Thymus (tissue), 14 donors: ENCODE results near the gene PTPRA. TPM values are rescaled to one million over a fixed set of nuclear protein-coding genes. Genes with fewer than 3 reads are reported as not detected.
"Not testable (repeated sequence)": the region's sequence is repeated elsewhere in the genome, so short reads cannot be mapped to it uniquely, and the experiment has no call there.

Experiments
- DNase-seq, 9 donors: peaks; one replicate each; pipeline ENCODE4 v3.0.0-alpha.2; 2013; ENCODE audit warnings: low spot score in 9 of 9, low read depth in 6 of 9, missing footprints in 1 of 9
- H3K27ac ChIP-seq, 2 donors: one replicate each; pipeline ENCODE4 v1.5.1; 2013; ENCODE audit warnings: control low read depth in 1 of 2, low read depth in 1 of 2, low read length in 1 of 2, mild to moderate bottlenecking in 1 of 2, moderate library complexity in 1 of 2
- H3K27me3 ChIP-seq, 2 donors: one replicate each; pipeline ENCODE4 v1.5.1; 2013; ENCODE audit warnings: low read length in 1 of 2; ENCODE audit not compliant: control insufficient read depth in 2 of 2, insufficient read depth in 1 of 2
- H3K36me3 ChIP-seq, 2 donors: one replicate each; pipeline ENCODE4 v1.5.1; 2013; ENCODE audit warnings: low read length in 1 of 2, mild to moderate bottlenecking in 1 of 2, moderate library complexity in 1 of 2; ENCODE audit not compliant: control insufficient read depth in 2 of 2, insufficient read depth in 2 of 2
- H3K4me1 ChIP-seq, 2 donors: one replicate each; pipeline ENCODE4 v1.5.1; 2013; ENCODE audit warnings: low read length in 2 of 2; ENCODE audit not compliant: control insufficient read depth in 2 of 2, insufficient read depth in 2 of 2
- H3K4me3 ChIP-seq, 2 donors: one replicate each; pipeline ENCODE4 v1.5.1; 2013; ENCODE audit warnings: low read length in 2 of 2, control low read depth in 1 of 2, mild to moderate bottlenecking in 1 of 2
- H3K9me3 ChIP-seq, 2 donors: one replicate each; pipeline ENCODE4 v1.5.1; 2013; ENCODE audit warnings: low read length in 1 of 2, mild to moderate bottlenecking in 1 of 2; ENCODE audit not compliant: control insufficient read depth in 2 of 2, insufficient read depth in 1 of 2
- WGBS: extraction: QIAGEN DNeasy Blood & Tissue Kit; methylation state at CpG from one replicate; pipeline ENCODE4 v1.1.7; 2013; 5-methylcytosine and 5-hydroxymethylcytosine counted together
- long read RNA-seq, 10 donors: transcript quantifications; one replicate each; lab custom pipeline, GENCODE V29; 2026
- polyA plus RNA-seq: library from polyadenylated mRNA; stranded (reverse); fragments of 200-250 nt; gene quantifications from one replicate; pipeline ENCODE4 v1.2.3, GENCODE V29; 2013
- total RNA-seq: library from RNA; stranded (reverse); fragments of 120-200 nt; gene quantifications from one replicate; pipeline ENCODE4 v1.2.4, GENCODE V29; 2013
- donor health status: healthy.

The PTPRA gene
- 55.0 TPM for total RNA-seq
- 35.5 TPM for polyA plus RNA-seq
- long read RNA-seq, donor 1: 0 reads
- long read RNA-seq, donor 2, transcript PTPRA-201 (23 exons, 3,725 nt): major isoform, 10 of 11 reads
- long read RNA-seq, donor 2, partial matches to known transcripts: 0 of 11 reads
- long read RNA-seq, donor 2, other reads (novel, unspliced or antisense): 0 of 11 reads
- long read RNA-seq, donor 3, partial matches to known transcripts: 0 of 5 reads
- long read RNA-seq, donor 3, other reads (novel, unspliced or antisense): 0 of 5 reads
- long read RNA-seq, donor 4, partial matches to known transcripts: 6 of 6 reads
- long read RNA-seq, donor 4, other reads (novel, unspliced or antisense): 0 of 6 reads
- long read RNA-seq, donor 5, transcript PTPRA-201 (23 exons, 3,725 nt): major isoform, 6 of 27 reads
- long read RNA-seq, donor 5, partial matches to known transcripts: 20 of 27 reads
- long read RNA-seq, donor 5, other reads (novel, unspliced or antisense): 0 of 27 reads
- long read RNA-seq, donor 6, partial matches to known transcripts: 0 of 4 reads
- long read RNA-seq, donor 6, other reads (novel, unspliced or antisense): 0 of 4 reads
- long read RNA-seq, donor 7, partial matches to known transcripts: 6 of 11 reads
- long read RNA-seq, donor 7, other reads (novel, unspliced or antisense): 0 of 11 reads
- long read RNA-seq, donor 8: 0 reads
- long read RNA-seq, donor 9, partial matches to known transcripts: 0 of 1 reads
- long read RNA-seq, donor 9, other reads (novel, unspliced or antisense): 0 of 1 reads
- long read RNA-seq, donor 10, partial matches to known transcripts: 7 of 10 reads
- long read RNA-seq, donor 10, other reads (novel, unspliced or antisense): 0 of 10 reads

- Histone ChIP-seq H3K27ac (peak within 1 kb of the TSS; percentile 85 to 96), H3K9me3 (no peaks in the 10 kb centered on the region), H3K36me3 (peaks cover 0 to 4% of the 10 kb centered on the region in 2 donors), H3K4me1 (peaks cover 13 to 34% of the 10 kb centered on the region in 2 donors), H3K4me3 (peak within 1 kb of the TSS; percentile 93 to 100), H3K27me3 (peaks cover 8 to 26% of the 10 kb centered on the region in 2 donors)
- under 1% methylated on average over 83 of the region's 83 CpGs for WGBS
- peak; percentile 70 to 95 (median 87) for DNase-seq
Observed at GRCh38 chr20:2873010-2873746, at the start of gene PTPRA. TSS of gene PTPRA (plus strand) at chr20:2873481. CDS start at chr20:2964278, 90,797 bp downstream.

- Histone ChIP-seq H3K36me3 (no peaks in the 10 kb centered on the region), H3K27ac (no peak overlapping the region), H3K9me3 (no peaks in the 10 kb centered on the region), H3K4me1 (peaks cover 15 to 19% of the 10 kb centered on the region in 2 donors), H3K4me3 (peak overlapping the region in 1 of 2 donors; percentile 14), H3K27me3 (peaks cover 10 to 33% of the 10 kb centered on the region in 2 donors)
- 18% methylated on average over 2 of the region's 2 CpGs for WGBS
- DNase-seq: peak in 4 of 9 donors; percentile 40 to 77 (median 46)
Observed at GRCh38 chr20:2825761-2826160, 47.5 kb upstream of the PTPRA start.

GRCh38 chr20:2826655-2827054, 46.6 kb upstream of the PTPRA start:
- no peaks in the 10 kb centered on the region for H3K36me3 ChIP-seq
- H3K9me3 ChIP-seq: no peaks in the 10 kb centered on the region
- peaks cover 5 to 24% of the 10 kb centered on the region in 2 donors for H3K27me3 ChIP-seq
- H3K27ac ChIP-seq: no peak overlapping the region
- no peak overlapping the region for H3K4me3 ChIP-seq
- WGBS: 97% methylated on average over 4 of the region's 4 CpGs
- peaks cover 10% of the 10 kb centered on the region in 2 donors for H3K4me1 ChIP-seq
- DNase-seq: no peak

- Histone ChIP-seq H3K4me3 (no peak overlapping the region), H3K27me3 (peaks cover 5 to 20% of the 10 kb centered on the region in 2 donors), H3K36me3 (no peaks in the 10 kb centered on the region), H3K27ac (no peak overlapping the region), H3K9me3 (no peaks in the 10 kb centered on the region), H3K4me1 (peaks cover 3 to 8% of the 10 kb centered on the region in 2 donors)
- 80% methylated on average over 6 of the region's 6 CpGs for WGBS
- no peak for DNase-seq
Observed at GRCh38 chr20:2829376-2829775, 43.9 kb upstream of the PTPRA start.

- H3K27ac ChIP-seq, DNase-seq, H3K36me3 ChIP-seq, H3K9me3 ChIP-seq, H3K4me3 ChIP-seq, H3K4me1 ChIP-seq: not testable (repeated sequence)
- WGBS: 95% methylated on average over 7 of the region's 7 CpGs
- peaks cover 5 to 19% of the 10 kb centered on the region in 2 donors for H3K27me3 ChIP-seq
Observed at GRCh38 chr20:2831206-2831605, 42.1 kb upstream of the PTPRA start.

GRCh38 chr20:2833761-2834160, 39.5 kb upstream of the PTPRA start:
- Histone ChIP-seq H3K36me3 (peaks cover 0 to 6% of the 10 kb centered on the region in 2 donors), H3K4me1 (no peaks in the 10 kb centered on the region), H3K27ac (no peak overlapping the region), H3K9me3 (no peaks in the 10 kb centered on the region), H3K27me3 (peaks cover 2 to 9% of the 10 kb centered on the region in 2 donors), H3K4me3 (no peak overlapping the region)
- 96% methylated on average over 1 of the region's 1 CpG for WGBS
- no peak for DNase-seq

- Histone ChIP-seq H3K9me3 (no peaks in the 10 kb centered on the region), H3K4me1 (peaks cover 0 to under 1% of the 10 kb centered on the region in 2 donors), H3K27ac (no peak overlapping the region), H3K36me3 (peaks cover 0 to 6% of the 10 kb centered on the region in 2 donors), H3K4me3 (no peak overlapping the region), H3K27me3 (peaks cover 0 to 4% of the 10 kb centered on the region in 2 donors)
- 98% methylated on average over 14 of the region's 14 CpGs for WGBS
- DNase-seq: no peak
Observed at GRCh38 chr20:2834401-2835110, 38.7 kb upstream of the PTPRA start.

GRCh38 chr20:2835331-2835796, 37.9 kb upstream of the PTPRA start:
- Histone ChIP-seq H3K27me3 (no peaks in the 10 kb centered on the region), H3K4me3 (no peak overlapping the region), H3K27ac (no peak overlapping the region), H3K4me1 (peaks cover 4 to 8% of the 10 kb centered on the region in 2 donors), H3K9me3 (no peaks in the 10 kb centered on the region), H3K36me3 (peaks cover 0 to 6% of the 10 kb centered on the region in 2 donors)
- DNase-seq: no peak
- WGBS: 99% methylated on average over 6 of the region's 6 CpGs
